ENCODE results near the gene SENP2.
"Not testable (repeated sequence)": the region's sequence is repeated elsewhere in the genome, so short reads cannot be mapped to it uniquely, and the experiment has no call there.

Gene SENP2

DNA sequence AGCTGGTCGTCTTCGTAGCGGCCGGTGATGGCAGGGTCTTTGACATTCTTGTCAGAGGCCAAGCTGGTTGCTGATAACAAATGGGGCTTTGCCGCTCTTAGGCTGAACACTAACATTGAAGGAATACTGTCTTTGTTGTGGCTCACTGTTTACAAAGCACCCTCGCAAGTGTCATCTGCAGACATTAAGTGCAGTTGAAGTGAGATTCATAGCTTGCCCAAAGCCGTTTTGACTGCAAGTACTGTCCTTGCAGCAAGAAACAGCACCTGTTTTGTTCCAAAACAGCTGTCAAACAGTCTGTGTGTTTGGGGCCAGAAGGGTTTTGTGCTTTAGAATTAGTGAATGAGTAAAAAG lies 568 bp downstream of the SENP2 start:
- no peak for DNase-seq (ENCODE audit: low read depth in 2 of 2)

DNA sequence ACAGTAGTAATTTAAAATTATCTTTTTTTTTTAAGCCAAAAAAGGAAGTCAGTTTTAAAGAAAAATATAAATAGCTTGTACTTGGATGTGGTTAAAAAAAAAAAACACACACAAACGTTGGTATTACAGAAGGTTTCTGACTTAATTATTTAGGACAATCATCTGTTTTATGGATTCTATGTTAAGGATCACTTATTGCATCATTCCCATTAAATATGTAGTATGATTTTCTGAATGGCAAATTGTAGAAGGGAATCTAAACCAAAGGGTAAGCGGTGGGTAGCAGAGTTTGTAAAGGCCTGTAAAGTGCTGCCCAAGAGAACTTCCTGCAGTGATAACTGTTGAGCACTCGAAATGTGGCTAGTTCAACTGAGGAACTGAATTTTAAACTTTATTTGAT lies 8.0 kb downstream of the SENP2 start:
- no peak for DNase-seq (ENCODE audit: low read depth in 2 of 2)

DNA sequence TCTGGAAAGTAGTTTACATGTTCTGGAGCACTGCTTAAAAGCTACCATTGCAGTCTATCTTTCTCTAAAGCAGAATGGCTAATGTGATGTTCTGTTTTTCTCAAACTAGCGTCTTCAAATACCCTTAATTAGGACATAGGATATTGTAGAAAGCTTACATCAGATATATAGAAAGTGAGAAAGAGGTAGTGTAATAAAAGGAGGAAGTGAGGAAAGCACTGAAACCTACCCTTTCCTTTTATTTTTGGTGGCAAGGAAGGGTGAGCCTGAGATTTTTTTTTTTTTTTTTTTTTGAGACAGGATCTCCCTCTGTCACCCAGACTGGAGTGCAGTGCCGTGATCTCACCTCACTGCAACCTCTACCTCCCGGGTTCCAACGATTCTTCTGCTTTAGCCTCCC lies 9.4 kb downstream of the SENP2 start:
- DNase-seq (ENCODE audit: low read depth in 2 of 2), result no peak

DNA sequence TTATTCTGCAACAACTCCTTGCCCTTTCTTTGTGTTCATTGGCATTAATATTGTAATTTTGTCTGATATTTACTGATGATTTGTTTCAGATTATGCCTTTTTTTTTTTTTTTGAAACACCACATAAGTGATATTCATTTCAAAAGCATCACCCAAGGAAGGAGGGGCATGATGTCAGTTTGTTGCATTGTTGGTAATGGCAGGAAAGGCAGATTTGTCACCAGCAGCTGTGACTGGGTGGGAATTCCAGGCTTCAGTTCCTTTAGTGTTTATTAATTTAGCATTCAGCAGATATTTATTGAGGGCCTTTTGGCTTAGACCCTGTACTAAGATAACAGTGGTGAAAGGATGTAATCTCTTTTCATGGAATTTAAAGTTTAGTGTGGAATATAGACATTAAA lies 19.5 kb downstream of the SENP2 start:
- DNase-seq (ENCODE audit: low read depth in 2 of 2), result no peak

DNA sequence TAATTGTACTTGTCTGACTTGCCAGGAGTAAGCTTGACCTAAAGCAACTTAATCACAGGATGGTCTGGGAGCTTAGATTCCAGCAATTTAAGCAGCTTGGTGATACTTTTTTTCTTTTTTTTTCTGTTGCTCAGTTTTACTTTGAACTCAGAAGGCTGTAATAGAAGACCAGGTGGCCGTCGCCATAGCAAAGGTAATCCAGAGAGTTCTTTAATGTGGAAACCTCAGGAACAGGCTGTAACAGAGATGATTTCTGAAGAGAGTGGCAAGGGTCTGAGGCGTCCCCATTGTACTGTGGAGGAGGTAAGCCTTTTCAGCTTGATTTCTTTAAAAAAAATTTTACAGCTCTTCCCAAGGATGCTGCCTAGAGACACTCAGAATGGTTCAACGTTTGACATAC lies 20.1 kb downstream of the SENP2 start:
- no peak for DNase-seq (ENCODE audit: low read depth in 2 of 2)

DNA sequence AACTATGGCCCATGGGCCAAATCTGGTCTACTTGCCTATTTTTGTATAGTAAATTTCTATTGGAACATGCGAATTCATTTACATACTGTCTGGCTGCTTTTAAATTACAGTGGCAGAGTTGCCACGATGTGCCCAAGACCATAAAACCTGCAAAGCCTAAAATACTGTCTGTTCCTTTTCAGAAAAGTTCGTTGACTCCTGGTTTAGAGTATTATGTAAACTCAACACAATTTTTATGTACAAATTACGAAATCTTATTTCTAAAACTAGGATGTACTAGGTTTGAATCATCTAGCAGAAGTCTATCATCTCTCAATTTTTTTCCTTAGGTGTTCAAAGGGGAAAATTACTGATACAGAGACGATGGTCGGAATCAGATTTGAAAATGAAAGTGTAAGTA lies 26.9 kb downstream of the SENP2 start:
- DNase-seq (ENCODE audit: low read depth in 2 of 2), result no peak

DNA sequence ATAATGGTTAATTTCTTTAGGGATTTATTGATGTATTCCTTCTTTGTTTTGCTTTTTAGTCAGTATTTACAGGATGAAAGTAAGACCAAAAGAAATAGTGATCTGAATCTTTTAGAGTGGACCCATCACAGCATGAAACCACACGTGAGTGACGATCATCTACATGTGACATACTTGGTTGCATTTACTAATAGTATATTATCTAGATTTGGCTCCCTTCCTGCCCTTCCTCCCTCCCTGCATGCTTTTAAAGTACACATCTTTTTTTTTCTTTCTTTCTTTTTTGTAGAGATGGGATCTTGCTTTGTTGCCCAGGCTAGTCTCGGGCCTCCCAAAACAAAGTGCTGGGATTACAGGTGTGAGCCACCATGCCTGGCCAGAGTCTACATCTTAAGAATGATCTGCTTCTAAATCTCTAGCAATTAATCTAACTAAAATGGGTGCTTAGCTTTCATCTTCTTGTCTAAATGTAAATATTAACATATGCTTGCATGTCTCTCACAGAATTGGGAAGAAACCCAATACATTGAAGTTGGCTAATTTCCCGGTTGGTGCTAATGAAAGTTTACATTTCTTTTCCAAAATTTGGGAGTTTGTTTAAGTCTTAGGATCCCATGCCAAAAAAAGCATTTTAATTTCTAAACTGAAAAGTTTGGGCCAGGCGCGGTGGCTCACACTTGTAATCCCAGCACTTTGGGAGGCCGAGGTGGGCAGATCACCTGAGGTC lies 38.0 kb downstream of the SENP2 start:
- DNase-seq (ENCODE audit: low read depth in 2 of 2), result no peak

DNA sequence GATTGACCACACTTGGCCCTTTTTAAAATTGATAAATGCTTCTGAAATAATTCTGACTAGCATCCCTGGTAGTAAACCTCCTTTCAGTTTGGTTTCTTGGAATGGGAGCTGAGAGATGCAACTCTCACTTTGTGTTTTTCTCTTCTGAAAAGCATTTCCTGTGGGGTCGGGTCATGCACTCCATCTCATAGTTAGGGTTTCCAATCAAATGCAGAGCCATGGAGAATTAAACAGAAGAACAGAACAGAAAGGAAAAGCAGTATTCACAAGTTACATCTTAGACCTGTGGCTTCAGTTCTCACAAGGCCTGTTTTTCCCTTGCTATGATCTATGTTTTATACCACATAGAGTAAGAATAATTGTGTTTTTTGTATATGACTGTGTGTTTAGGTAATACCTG lies 39.7 kb downstream of the SENP2 start:
- no peak for DNase-seq (ENCODE audit: low read depth in 2 of 2)

DNA sequence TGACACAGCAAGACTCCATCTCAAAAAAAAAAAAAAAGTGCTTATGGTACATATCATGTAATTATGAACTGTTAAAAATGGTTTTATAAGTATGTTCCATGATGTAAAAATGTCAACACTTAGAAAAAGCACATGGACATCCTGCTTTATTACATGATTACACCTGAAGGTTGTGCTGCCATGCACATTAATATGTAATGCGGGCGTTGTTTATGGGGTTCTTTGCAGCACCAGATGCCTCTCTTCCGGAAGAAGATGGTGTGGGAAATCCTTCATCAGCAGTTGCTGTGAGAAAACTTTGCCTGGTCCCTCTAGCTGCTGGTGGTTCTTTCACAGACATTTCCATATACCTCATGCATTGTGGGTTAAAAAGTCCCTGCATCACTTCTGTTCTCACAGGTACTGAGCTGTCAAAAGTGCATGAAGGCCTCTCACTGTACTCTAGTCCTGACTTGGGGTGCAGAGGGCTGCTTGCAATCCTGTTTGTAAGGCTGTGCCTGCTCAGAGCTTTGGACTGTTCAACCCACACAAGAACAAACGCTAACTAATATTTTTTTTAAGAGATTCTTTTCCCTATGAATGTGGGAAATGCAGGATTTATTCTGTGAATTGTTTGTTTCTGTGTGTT lies 43.6 kb downstream of the SENP2 start:
- no peak for DNase-seq (ENCODE audit: low read depth in 2 of 2)

DNA sequence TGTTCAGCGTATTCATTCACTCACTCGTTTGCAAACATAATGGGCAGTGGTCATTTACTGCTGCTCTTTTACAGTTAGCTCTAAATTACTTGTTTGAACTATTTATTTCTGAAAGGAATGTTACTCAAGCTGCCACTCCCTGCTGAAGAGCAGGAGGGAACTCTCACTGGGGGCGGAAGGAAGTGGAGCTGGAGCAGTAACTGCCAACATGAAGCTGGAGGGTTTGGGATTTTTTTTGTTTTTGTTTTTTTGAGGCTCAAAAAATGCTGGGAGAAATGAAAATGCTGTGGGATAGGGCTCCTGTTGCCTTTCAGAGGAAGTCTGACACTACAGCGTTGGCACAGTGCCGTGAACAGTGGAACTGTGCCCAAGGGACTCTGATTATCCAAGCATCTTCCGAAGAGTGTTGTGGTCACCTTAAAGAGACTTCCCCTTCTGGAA lies 44.1 kb downstream of the SENP2 start:
- no peak for DNase-seq (ENCODE audit: low read depth in 2 of 2)

DNA sequence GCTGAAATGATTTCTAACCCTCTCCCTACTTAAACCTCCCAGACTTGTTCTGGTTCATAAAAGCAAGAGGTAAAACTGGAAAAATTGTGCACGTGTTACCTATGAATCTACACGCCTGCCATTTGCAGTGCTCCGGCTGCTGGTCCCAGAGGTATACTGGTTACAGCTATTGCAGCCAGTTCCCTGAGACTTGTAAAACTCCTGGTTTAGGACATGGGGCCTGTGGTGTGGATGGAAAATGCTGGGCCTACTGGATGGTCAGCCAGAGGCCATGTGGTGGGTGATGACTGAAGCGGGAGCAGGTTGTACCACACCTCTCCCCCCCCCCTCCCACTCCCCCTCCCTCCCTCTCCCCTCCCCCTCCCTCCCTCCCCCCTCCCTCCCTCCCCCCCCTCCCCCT lies 45.0 kb downstream of the SENP2 start:
- DNase-seq (ENCODE audit: low read depth in 2 of 2), result no peak

DNA sequence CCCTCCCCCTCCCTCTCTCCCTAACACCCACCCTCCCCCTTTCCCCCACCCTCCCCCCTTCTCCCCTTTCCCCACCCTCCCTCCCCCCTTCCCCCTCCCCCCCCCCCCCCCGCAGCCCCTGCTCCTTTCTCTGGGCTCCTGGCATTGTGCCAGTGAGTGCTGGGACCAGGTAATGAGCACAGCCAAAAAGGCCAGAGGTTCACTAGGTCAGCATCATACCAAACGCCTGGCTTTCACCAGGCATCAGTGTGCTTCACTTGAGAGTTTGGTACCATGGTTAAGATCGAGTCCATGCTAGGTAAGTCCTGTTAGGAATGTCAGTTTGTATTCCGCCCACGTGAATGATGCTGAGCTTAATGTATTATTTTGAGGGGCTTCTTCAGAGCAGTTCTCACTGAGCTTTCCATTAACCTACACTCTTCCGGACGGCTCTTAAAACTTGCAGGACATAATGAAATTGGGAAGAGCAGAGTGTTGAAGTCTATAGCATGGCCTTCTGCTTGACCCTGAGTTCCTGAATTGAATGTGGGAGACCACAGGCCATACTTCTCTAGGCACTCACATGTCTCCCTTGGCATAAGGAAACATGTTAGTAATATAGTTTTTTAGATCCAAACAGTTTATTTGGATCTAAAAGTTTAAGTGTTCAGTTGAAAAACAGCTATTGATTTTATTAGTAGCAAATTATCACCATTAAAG lies 45.6 kb downstream of the SENP2 start:
- DNase-seq (ENCODE audit: low read depth in 2 of 2), result no peak

DNA sequence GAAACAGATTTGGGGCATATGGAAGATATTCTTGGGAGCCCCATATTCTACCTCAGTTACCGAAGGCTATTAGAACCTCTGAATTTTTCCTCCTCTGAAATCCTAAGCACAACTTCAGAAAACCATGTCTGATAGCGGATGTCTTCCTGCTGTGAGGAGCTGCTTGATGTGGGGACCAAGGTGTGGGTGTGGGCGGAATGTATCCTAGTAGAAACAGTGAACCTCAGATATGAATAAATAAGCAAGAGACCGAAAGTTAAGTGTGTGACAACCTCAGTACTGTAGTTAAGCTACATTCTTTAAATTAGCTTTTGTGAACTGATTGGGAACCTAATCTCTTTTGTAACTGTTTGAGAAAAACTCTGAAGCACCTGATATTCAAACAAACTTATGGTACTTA lies 46.9 kb downstream of the SENP2 start:
- DNase-seq (ENCODE audit: low read depth in 2 of 2), result no peak

DNA sequence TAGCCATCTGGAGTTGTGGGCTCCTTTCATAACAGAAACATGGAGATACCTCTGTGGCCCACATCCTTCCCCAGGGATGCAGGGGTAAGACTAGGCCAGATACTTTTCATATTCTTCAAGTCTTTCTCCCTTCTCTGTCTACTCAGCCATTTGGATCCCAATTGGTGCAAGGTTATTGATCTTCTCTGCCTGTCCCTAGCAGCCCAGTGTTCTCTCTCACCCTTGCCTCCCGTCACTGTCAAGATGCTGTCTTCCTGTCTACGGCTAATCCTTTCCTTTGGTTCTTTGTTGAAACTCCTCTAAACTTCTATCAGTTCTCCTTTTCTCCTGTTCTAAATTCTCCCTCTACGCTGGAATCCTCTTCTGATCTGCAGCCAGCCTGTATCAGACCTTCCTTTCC lies 51.3 kb downstream of the SENP2 start:
- DNase-seq (ENCODE audit: low read depth in 2 of 2), result no peak

DNA sequence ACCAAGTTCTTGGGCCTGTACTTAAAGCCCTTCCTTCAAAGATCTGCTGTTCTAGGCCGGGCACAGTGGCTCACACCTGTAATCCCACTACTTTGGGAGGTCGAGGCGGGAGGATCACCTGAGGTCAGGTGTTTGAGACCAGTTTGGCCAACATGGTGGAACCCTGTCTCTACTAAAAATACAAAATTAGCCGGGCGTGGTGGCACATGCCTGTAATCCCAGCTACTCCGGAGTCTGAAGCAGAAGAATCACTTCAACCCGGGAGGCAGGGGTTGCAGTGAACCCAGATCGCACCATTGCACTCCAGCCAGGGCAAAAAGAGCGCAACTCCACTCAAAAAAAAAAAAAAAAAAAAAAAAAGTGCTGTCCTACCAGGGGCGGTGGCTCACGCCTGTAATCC lies 52.6 kb downstream of the SENP2 start:
- not testable (repeated sequence) for DNase-seq (ENCODE audit: low read depth in 2 of 2)

DNA sequence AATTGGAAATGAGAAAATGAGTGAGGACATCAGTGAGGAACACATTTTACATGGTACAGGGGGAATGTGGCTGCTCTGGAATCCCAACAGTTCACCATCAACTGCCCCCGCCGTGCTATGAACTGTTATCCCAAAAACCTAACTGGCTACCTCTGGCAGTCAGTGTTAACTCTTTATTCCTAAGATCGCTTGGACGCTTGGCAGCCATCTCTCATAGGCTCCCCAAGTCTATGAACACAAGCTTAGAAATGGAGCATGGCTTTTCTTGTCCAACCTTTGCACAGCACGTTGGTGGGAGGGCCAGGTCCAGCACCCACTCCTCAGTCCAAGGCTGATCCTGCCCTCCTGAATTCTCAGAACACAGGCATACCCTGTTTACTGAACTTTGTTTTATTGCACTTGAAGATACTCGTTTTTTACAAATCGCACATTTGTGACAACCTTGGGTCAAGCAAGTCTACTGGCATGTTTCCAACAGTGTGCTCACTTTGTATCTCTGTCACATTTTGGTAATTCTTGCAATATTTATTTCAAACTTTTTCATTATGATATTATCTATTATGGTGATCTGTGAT lies 53.6 kb downstream of the SENP2 start:
- no peak for DNase-seq (ENCODE audit: low read depth in 2 of 2)

DNA sequence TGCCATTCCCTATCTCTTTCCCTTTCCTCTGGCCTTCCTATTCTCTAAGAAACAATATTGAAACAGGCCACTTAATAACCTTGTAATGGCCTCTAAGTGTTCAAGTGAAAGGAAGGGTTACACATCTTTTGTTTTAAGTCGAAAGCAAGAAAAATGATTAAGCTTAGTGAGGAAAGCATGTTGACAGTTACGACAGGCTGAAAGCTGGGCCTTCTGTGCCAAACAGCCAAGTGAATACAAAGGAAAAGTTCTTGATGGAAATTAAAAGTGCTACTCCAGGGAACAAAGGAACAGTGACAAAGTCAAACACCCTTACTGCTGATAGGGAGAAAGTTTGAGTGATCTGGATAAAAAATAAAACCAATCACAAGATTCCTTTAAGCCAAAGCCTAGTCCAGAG lies 54.2 kb downstream of the SENP2 start:
- DNase-seq (ENCODE audit: low read depth in 2 of 2), result no peak

DNA sequence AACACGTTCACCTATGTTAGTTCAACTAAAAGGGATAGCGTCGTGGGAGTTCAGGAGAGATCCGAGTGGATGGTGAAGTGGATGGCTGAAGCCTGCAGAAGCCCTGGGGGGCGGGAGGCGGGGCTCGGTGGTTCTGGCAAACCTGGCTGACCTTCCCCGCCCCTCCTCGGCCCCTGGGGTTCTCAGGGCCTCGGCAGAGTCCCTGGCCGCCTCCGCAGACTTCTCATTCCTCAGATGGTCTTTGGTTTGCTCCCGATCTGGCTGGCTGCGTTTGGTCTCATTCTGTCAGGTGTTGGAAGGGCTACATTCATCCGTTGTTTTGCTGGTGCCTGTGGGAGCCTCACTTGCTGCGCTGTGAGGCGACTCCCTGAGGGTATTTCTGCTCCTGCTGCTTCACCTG lies 59.1 kb downstream of the SENP2 start:
- not testable (repeated sequence) for DNase-seq (ENCODE audit: low read depth in 2 of 2)

DNA sequence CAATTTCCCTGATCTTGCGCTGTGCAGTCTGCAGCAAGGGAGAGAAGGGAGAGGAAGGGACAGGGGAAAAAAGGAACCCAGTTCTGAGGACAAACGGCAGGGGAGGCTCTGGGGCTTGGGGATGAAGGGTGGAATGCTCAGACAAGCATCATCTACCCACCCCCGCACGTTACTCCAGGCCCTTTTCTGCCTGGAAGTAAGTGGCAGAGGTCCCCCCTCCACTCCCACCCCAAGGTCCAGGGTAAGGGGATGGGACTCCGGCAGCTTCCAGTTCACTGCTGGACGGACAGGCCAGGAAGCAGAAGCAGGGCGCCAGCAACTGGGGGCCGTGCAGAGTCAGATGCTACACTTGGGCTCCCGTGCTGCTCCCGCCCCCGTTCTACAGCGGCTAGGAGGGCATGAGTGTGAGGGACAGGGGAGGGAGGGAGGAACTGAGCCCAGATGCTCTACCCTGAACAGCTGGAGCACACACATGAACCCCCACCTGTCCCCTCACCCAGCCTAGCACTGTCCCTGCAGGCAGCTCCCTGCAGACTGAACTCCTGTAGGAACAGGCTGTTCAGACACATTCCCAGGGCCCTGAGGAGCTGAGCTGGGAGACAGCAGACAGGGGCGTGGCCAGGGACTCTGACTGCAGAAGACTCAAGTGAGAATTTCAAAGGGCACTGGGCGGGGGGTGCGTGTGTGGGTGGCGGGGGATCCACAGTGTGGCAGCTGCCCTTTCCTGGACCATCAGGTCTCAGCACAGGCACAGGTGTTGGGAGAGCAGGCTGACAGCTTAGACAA lies 59.7 kb downstream of the SENP2 start:
- no peak for DNase-seq (ENCODE audit: low read depth in 2 of 2)

DNA sequence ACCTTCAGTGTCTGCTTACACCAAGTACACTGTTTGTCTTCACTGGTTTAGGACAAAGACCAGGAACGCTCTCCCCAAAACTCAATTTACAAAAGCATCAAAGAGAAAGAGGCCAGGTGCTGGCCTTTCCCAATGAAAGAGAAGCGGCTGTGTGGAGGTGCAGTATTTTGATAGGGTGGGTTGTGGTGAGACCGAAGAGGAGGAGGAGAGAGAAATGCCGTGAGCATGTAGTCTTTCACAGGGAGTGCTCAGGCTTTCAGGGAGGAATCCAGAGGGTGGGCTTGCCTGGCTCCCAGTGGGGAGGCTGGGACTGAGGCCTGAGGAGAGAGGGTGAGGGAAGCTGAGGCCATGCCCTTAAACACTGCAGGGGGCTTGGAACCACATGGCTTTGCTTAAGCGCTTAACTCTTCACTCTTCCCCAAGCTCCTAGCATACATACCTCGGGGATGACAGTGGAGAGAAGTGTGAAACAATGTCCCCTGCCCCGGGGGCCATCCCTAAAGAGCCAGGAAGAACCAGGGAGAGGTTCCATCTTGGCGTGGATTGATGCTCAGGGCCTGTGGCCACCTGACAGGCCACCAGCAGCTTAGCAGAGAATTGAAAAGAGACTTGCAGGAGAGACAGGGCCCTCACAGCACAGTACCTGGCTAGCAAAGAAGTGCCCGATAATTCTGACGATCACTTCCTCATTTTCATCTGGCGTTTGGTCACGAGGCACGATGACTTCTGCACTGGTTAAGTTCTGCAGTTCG lies 60.5 kb downstream of the SENP2 start:
- DNase-seq (ENCODE audit: low read depth in 2 of 2), result no peak

DNA sequence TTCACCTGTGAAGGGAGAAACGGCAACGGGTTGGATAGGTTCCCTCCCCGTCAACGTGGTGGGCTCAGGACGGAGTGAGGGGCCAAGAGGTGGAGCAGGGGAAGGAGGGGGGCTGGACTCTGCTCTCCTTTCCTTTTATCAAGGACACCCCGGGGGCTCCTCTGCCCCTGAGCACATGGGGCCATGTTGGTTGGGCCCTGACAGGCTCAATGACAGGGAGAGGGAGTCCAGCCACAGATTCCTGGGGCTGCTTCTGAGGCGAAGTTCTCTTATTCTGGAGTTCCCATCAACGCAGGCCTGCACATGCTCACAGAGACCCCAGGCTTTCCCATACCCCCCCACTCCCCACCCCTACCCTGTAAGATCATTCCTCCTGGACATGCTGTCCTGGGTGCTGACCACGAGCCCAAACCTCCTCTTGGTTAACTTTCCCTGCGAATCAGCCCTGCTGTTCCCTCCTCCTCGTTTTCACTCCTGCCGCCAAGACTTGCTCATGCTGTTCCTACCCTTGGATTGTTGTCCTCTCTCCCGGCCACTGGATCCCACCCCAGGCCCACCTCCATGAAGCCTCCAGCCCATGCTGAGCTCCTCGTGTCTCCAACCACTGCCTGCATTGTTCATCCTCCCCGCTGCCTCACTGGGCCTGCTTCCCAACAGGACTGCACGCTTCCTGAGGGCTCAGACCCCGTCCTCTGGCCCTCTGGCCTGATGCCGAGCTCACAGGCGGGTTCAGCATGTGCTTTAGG lies 61.2 kb downstream of the SENP2 start:
- DNase-seq (ENCODE audit: low read depth in 2 of 2), result no peak
